SK-N-SH (cell line): ENCODE measurements around the gene RABGGTA. TPM values are rescaled to one million over a fixed set of nuclear protein-coding genes. Genes with fewer than 3 reads are reported as not detected.

Source experiments
- CTCF ChIA-PET: fragments of 300-600, 350-600 bp; formaldehyde crosslinking; extraction: SDS; loops from one replicate; lab custom pipeline; 2021; lab: Yijun Ruan, JAX
- POLR2A ChIA-PET: fragments of 350-600 bp; sonication (Branson Sonifier 250); formaldehyde crosslinking; extraction: SDS; loops from one replicate; lab custom pipeline; 2020; ENCODE audit warnings: antibody characterized with exemption, inconsistent platforms; lab: Yijun Ruan, JAX
- DNase-seq: peaks from one replicate; pipeline ENCODE4 v3.0.0; 2012
- H2AFZ ChIP-seq: fragments of 200-600 bp; sonication (generic); 2 replicates; pipeline ENCODE4 v1.8.1; 2016; ENCODE audit warnings: antibody characterized with exemption, mild to moderate bottlenecking, low read depth
- H3F3A ChIP-seq: fragments of 200-600 bp; sonication (generic); replicated peaks from 2 replicates; pipeline ENCODE3; 2016; ENCODE audit warnings: antibody characterized with exemption, mild to moderate bottlenecking; ENCODE audit not compliant: insufficient read depth
- H3K27ac ChIP-seq, 2 experiments: fragments of 200-500 bp in 1 of 2; fragments of 200-600 bp in 1 of 2; sonication (Bioruptor generic) in 1 of 2; sonication (generic), shearing (Covaris generic) in 1 of 2; 2 replicates each; pipeline versions ENCODE4 v1.5.1 to v1.6.1; 2014 to 2016; ENCODE audit warnings: low read depth in 2 of 2, inconsistent platforms in 1 of 2, low read length in 1 of 2, mild to moderate bottlenecking in 1 of 2, mixed read lengths in 1 of 2
- H3K27me3 ChIP-seq: fragments of 200-600 bp; sonication (generic), shearing (Covaris generic); 2 replicates; pipeline ENCODE4 v1.6.1; 2016; ENCODE audit warnings: mixed run types; ENCODE audit not compliant: insufficient read depth
- H3K36me3 ChIP-seq, 2 experiments: fragments of 200-500 bp in 1 of 2; fragments of 200-600 bp in 1 of 2; sonication (Bioruptor generic) in 1 of 2; sonication (generic) in 1 of 2; replicated peaks in 1 of 2; 2 replicates each; pipeline versions ENCODE3 to v1.5.1; 2014 to 2016; ENCODE audit warnings: low read length in 1 of 2, mild to moderate bottlenecking in 1 of 2; ENCODE audit not compliant: insufficient read depth in 2 of 2, control insufficient read depth in 1 of 2
- H3K4me1 ChIP-seq, 2 experiments: fragments of 200-500 bp in 1 of 2; fragments of 200-600 bp in 1 of 2; sonication (Bioruptor generic) in 1 of 2; sonication (generic), shearing (Covaris generic) in 1 of 2; 2 replicates each; pipeline versions ENCODE4 v1.5.1 to v1.6.1; 2014 to 2016; ENCODE audit warnings: low read depth in 1 of 2, low read length in 1 of 2, mixed run types in 1 of 2; ENCODE audit not compliant: insufficient read depth in 2 of 2, control insufficient read depth in 1 of 2
- H3K4me2 ChIP-seq: fragments of 200-600 bp; sonication (generic), shearing (Covaris generic); 2 replicates; pipeline ENCODE4 v1.6.1; 2017; ENCODE audit warnings: mixed run types
- H3K4me3 ChIP-seq, 2 experiments: fragments of 200-500 bp in 1 of 2; fragments of 200-600 bp in 1 of 2; sonication (Bioruptor generic) in 1 of 2; sonication (generic), shearing (Covaris generic) in 1 of 2; 2 replicates each; pipeline versions ENCODE4 v1.5.1 to v1.8.1; 2014 to 2016; ENCODE audit warnings: low read depth in 2 of 2, inconsistent platforms in 1 of 2, low read length in 1 of 2, mild to moderate bottlenecking in 1 of 2, mixed read lengths in 1 of 2, moderate library complexity in 1 of 2
- H3K79me2 ChIP-seq: fragments of 200-600 bp; sonication (generic); 2 replicates; pipeline ENCODE4 v1.8.1; 2017; ENCODE audit warnings: mild to moderate bottlenecking; ENCODE audit not compliant: insufficient read depth
- H3K9ac ChIP-seq: fragments of 200-600 bp; sonication (generic); 2 replicates; pipeline ENCODE4 v1.6.1; 2017; ENCODE audit warnings: mixed run types
- H3K9me2 ChIP-seq: fragments of 200-600 bp; sonication (generic); 2 replicates; pipeline ENCODE4 v1.6.1; 2017; ENCODE audit warnings: mixed run types
- H3K9me3 ChIP-seq: fragments of 200-600 bp; sonication (generic); 2 replicates; pipeline ENCODE4 v1.6.1; 2017; ENCODE audit warnings: mixed run types, mild to moderate bottlenecking, moderate library complexity
- H4K20me1 ChIP-seq: fragments of 200-600 bp; sonication (generic); 2 replicates; pipeline ENCODE4 v1.6.1; 2017; ENCODE audit warnings: mild to moderate bottlenecking, mixed run types; ENCODE audit not compliant: insufficient read depth
- CHD2 ChIP-seq: fragments of 150-350 bp; IDR thresholded peaks from 2 replicates; pipeline ENCODE4 v1.6.1; 2018; ENCODE audit warnings: low read length; ENCODE audit not compliant: partially characterized antibody
- MEF2A ChIP-seq: IDR thresholded peaks from 2 replicates; pipeline ENCODE4 v1.4.0; 2012; ENCODE audit warnings: low read depth, borderline replicate concordance
- POLR2AphosphoS5 ChIP-seq: IDR thresholded peaks from 2 replicates; pipeline ENCODE4 v1.6.1; 2012; ENCODE audit warnings: low read depth, low read length
- REST ChIP-seq: IDR thresholded peaks from 2 replicates; pipeline ENCODE4 v1.6.1; 2012; ENCODE audit warnings: mild to moderate bottlenecking, low read depth, low read length, moderate library complexity
- SIN3A ChIP-seq: IDR thresholded peaks from 2 replicates; pipeline ENCODE4 v1.6.1; 2012; ENCODE audit warnings: low read depth, mild to moderate bottlenecking, low read length, moderate library complexity, borderline replicate concordance
- TAF1 ChIP-seq: IDR thresholded peaks from 2 replicates; pipeline ENCODE4 v1.6.1; 2012; ENCODE audit warnings: low read depth, mild to moderate bottlenecking, low read length, moderate library complexity, borderline replicate concordance
- WGBS: methylation state at CpG from one replicate; pipeline ENCODE4 v1.1.6; 2017; ENCODE audit warnings: low lambda C conversion rate; 5-methylcytosine and 5-hydroxymethylcytosine counted together
- polyA plus RNA-seq, 3 experiments: library from polyadenylated mRNA; depleted of rRNA; stranded (reverse); fragments of >200 nt; gene quantifications; 2 replicates each; pipeline ENCODE4 v1.2.3, GENCODE V29; 2012

RABGGTA gene
- polyA plus RNA-seq, 1 of the 3 experiments (the other 2 are of a cell fraction): 59.4 TPM

- Histone ChIP-seq H3K4me3 (no peak overlapping the region), H3K27me3 (no peaks in the 10 kb centered on the region), H3K79me2 (peaks cover 43% of the 10 kb centered on the region), H3K4me1 (peaks cover 26% of the 10 kb centered on the region in 2 experiments; a peak in 2 of 4 replicates), H3K36me3 (peaks cover 48 to 55% of the 10 kb centered on the region in 2 experiments), H3K9me3 (no peaks in the 10 kb centered on the region), H3K4me2 (peak overlapping the region; percentile 95), H3K9ac (0 out of 2 replicates have a peak overlapping the region, but pooled peaks have one; percentile 24), H3K9me2 (no peaks in the 10 kb centered on the region), H3F3A (peaks cover 19% of the 10 kb centered on the region), H2AFZ (no peak overlapping the region), H4K20me1 (no peaks in the 10 kb centered on the region), H3K27ac (no peak overlapping the region)
- TF ChIP-seq POLR2AphosphoS5 (no peak), TAF1 (no peak)
- over 99% methylated on average over 8 of the region's 9 CpGs for WGBS
- ChIA-PET CTCF (interaction anchor here (1.5 to 12.0 kb wide), 7 partner anchors 9 to 191 kb away, joined by 5 to 191 read pairs (median 19); partner anchors contain the start of genes CIDEB, DHRS1, LTB4R2 and MDP1), POLR2A (no interaction called here)
- DNase-seq: no peak
These were observed 31.1 kb downstream of the RABGGTA start for GRCh38 chr14:24240110-24240918.

GRCh38 chr14:24238527-24239037, 32.8 kb downstream of the RABGGTA start:
- no peak for DNase-seq
- H3F3A ChIP-seq: peaks cover 23% of the 10 kb centered on the region
- no peaks in the 10 kb centered on the region for H3K9me2 ChIP-seq
- peaks cover 56 to 69% of the 10 kb centered on the region in 2 experiments for H3K36me3 ChIP-seq
- peaks cover 59% of the 10 kb centered on the region for H3K79me2 ChIP-seq
- H4K20me1 ChIP-seq: no peaks in the 10 kb centered on the region
- no peaks in the 10 kb centered on the region for H3K9me3 ChIP-seq
- CTCF ChIA-PET: interaction anchor here (0.7 to 12.0 kb wide), 6 partner anchors 15 to 193 kb away, joined by 3 to 191 read pairs (median 7); partner anchors contain the start of genes DHRS1, MDP1 and NOP9
- POLR2A ChIA-PET: interaction anchor here (0.5 to 1.2 kb wide), 2 partner anchors 19 to 36 kb away, joined by 5 to 6 read pairs; no protein-coding TSS in a partner anchor
- no peak overlapping the region for H2AFZ ChIP-seq
- H3K27ac ChIP-seq: no peak overlapping the region; a peak in 1 of 4 replicates
- TF ChIP-seq CHD2 (no peak), MEF2A (no peak), REST (no peak), SIN3A (no peak)
- 89% methylated on average over 5 of the region's 5 CpGs for WGBS
- H3K9ac ChIP-seq: no peak overlapping the region
- H3K4me3 ChIP-seq: no peak overlapping the region
- H3K27me3 ChIP-seq: no peaks in the 10 kb centered on the region
- H3K4me2 ChIP-seq: peak overlapping the region; percentile 95; the same call in 1 of the 2 replicates
- H3K4me1 ChIP-seq: peaks cover 32 to 37% of the 10 kb centered on the region in 2 experiments; a peak in 3 of 4 replicates
